Stomach smooth muscle (tissue), 2 donors: ENCODE data around the gene HSPA2.
"Not testable (repeated sequence)": the region's sequence is repeated elsewhere in the genome, so short reads cannot be mapped to it uniquely, and the experiment has no call there.

ENCODE experiments used
- H3K27ac ChIP-seq: one replicate; pipeline ENCODE4 v1.7.0; 2013; ENCODE audit warnings: mild to moderate bottlenecking, low read length, inconsistent platforms
- H3K27me3 ChIP-seq, 2 donors: one replicate each; pipeline ENCODE4 v1.7.0; 2013; ENCODE audit warnings: low read length in 2 of 2; ENCODE audit not compliant: insufficient read depth in 2 of 2, control insufficient read depth in 1 of 2
- H3K36me3 ChIP-seq, 2 donors: one replicate each; pipeline ENCODE4 v1.7.0; 2013; ENCODE audit warnings: low read length in 2 of 2; ENCODE audit not compliant: control insufficient read depth in 2 of 2, insufficient read depth in 2 of 2
- H3K4me1 ChIP-seq: one replicate; pipeline ENCODE4 v1.7.0; 2013; ENCODE audit warnings: low read length; ENCODE audit not compliant: control insufficient read depth, insufficient read depth
- H3K4me3 ChIP-seq, 2 donors: one replicate each; pipeline ENCODE4 v1.7.0; 2013; ENCODE audit warnings: low read length in 2 of 2
- H3K9ac ChIP-seq, 2 donors: one replicate each; pipeline ENCODE4 v1.7.0; 2013; ENCODE audit warnings: low read length in 2 of 2, mild to moderate bottlenecking in 1 of 2
- H3K9me3 ChIP-seq, 2 donors: one replicate each; pipeline ENCODE4 v1.7.0; 2013; ENCODE audit warnings: low read length in 2 of 2; ENCODE audit not compliant: control insufficient read depth in 2 of 2
- donor health status: healthy.
- donor health status: Pancreatic carcinoma.

HSPA2 gene

GRCh38 chr14:64517667-64518066 is 22.9 kb upstream of the HSPA2 start:
- H3K4me1 ChIP-seq, H3K9me3 ChIP-seq, H3K4me3 ChIP-seq, H3K27me3 ChIP-seq, H3K27ac ChIP-seq, H3K9ac ChIP-seq: not testable (repeated sequence)
- H3K36me3 ChIP-seq, result peaks cover 2 to 10% of the 10 kb centered on the region in 2 donors

GRCh38 chr14:64518229-64518628 is 22.3 kb upstream of the HSPA2 start:
- Histone ChIP-seq H3K9ac (no peak overlapping the region), H3K4me1 (no peaks in the 10 kb centered on the region), H3K4me3 (no peak overlapping the region), H3K27me3 (no peaks in the 10 kb centered on the region), H3K27ac (no peak overlapping the region), H3K36me3 (peaks cover 7 to 16% of the 10 kb centered on the region in 2 donors), H3K9me3 (no peaks in the 10 kb centered on the region)

DNA sequence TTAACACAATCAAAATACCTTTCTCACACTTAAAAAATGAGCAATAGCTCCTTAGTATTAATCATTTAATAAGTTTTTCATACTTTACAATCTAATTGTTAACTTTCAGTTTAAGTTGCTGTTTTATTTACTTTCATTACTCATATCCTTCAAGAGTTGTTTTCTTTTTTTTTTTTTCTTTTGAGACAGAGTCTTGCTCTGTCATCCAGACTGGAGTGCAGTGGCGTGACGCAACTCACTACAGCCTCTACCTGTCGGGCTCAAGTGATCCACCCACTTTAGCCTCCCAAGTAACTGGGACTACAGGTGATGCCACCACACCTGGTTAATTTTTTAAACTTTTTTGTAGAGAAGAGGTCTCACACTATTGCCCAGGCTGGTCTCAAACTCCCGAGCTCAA is 19.8 kb upstream of the HSPA2 start:
- no peaks in the 10 kb centered on the region for H3K9me3 ChIP-seq
- no peaks in the 10 kb centered on the region for H3K27me3 ChIP-seq
- H3K36me3 ChIP-seq, result peaks cover 9 to 18% of the 10 kb centered on the region in 2 donors
- no peak overlapping the region for H3K27ac ChIP-seq
- no peak overlapping the region for H3K9ac ChIP-seq
- no peak overlapping the region for H3K4me3 ChIP-seq
- no peaks in the 10 kb centered on the region for H3K4me1 ChIP-seq

GRCh38 chr14:64522591-64523355 is 17.8 kb upstream of the HSPA2 start:
- H3K36me3 ChIP-seq, result peaks cover 9 to 18% of the 10 kb centered on the region in 2 donors
- H3K27ac ChIP-seq, result no peak overlapping the region
- H3K9me3 ChIP-seq, result no peaks in the 10 kb centered on the region
- no peaks in the 10 kb centered on the region for H3K27me3 ChIP-seq
- no peaks in the 10 kb centered on the region for H3K4me1 ChIP-seq
- no peak overlapping the region for H3K9ac ChIP-seq
- no peak overlapping the region for H3K4me3 ChIP-seq

- H3K27ac ChIP-seq, result no peak overlapping the region
- H3K4me3 ChIP-seq, result no peak overlapping the region
- peaks cover 9 to 18% of the 10 kb centered on the region in 2 donors for H3K36me3 ChIP-seq
- no peaks in the 10 kb centered on the region for H3K9me3 ChIP-seq
- no peak overlapping the region for H3K9ac ChIP-seq
- no peaks in the 10 kb centered on the region for H3K27me3 ChIP-seq
- no peaks in the 10 kb centered on the region for H3K4me1 ChIP-seq
Observed at GRCh38 chr14:64525354-64525753, 15.2 kb upstream of the HSPA2 start.

DNA sequence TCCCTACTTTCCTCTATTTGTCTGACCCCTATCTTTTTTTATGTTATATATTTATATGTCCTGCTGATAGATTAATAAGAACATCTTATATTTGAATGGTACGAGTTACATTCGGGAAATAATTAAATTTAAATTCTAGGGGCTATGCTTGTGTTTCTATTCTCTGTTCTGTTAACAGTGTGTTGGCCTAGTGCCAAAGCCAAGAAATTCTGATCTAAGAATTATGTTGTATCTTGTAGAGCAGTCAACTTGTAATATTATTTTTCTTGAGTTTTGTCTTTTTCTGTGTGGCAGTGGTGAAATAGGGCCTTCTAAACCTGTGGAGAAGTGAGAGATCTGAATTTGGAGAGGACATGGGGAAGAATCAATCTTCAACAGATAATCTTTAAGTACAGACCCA is 9.0 kb upstream of the HSPA2 start:
- Histone ChIP-seq H3K4me1 (no peaks in the 10 kb centered on the region), H3K27ac (no peak overlapping the region), H3K9ac (no peak overlapping the region), H3K27me3 (no peaks in the 10 kb centered on the region), H3K9me3 (no peaks in the 10 kb centered on the region), H3K36me3 (no peaks in the 10 kb centered on the region), H3K4me3 (no peak overlapping the region)

- Histone ChIP-seq H3K4me3 (no peak overlapping the region), H3K9me3 (no peaks in the 10 kb centered on the region), H3K27me3 (no peaks in the 10 kb centered on the region), H3K36me3 (no peaks in the 10 kb centered on the region), H3K4me1 (peaks cover 16% of the 10 kb centered on the region), H3K27ac (no peak overlapping the region), H3K9ac (no peak overlapping the region)
Observed at GRCh38 chr14:64536488-64537245, 3.9 kb upstream of the HSPA2 start.

- Histone ChIP-seq H3K9ac (peak overlapping the region in 1 of 2 donors; percentile 53), H3K4me1 (peaks cover 18% of the 10 kb centered on the region), H3K4me3 (peak overlapping the region; percentile 81), H3K36me3 (no peaks in the 10 kb centered on the region), H3K27ac (no peak overlapping the region), H3K27me3 (no peaks in the 10 kb centered on the region), H3K9me3 (no peaks in the 10 kb centered on the region)
Observed at GRCh38 chr14:64541261-64541971, 875 bp downstream of the HSPA2 start.

DNA sequence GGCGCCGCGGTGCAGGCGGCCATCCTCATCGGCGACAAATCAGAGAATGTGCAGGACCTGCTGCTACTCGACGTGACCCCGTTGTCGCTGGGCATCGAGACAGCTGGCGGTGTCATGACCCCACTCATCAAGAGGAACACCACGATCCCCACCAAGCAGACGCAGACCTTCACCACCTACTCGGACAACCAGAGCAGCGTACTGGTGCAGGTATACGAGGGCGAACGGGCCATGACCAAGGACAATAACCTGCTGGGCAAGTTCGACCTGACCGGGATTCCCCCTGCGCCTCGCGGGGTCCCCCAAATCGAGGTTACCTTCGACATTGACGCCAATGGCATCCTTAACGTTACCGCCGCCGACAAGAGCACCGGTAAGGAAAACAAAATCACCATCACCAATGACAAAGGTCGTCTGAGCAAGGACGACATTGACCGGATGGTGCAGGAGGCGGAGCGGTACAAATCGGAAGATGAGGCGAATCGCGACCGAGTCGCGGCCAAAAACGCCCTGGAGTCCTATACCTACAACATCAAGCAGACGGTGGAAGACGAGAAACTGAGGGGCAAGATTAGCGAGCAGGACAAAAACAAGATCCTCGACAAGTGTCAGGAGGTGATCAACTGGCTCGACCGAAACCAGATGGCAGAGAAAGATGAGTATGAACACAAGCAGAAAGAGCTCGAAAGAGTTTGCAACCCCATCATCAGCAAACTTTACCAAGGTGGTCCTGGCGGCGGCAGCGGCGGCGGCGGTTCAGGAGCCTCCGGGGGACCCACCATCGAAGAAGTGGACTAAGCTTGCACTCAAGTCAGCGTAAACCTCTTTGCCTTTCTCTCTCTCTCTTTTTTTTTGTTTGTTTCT is 1.7 kb downstream of the HSPA2 start:
- Histone ChIP-seq H3K27ac (no peak overlapping the region), H3K9ac (peak overlapping the region in 1 of 2 donors; percentile 53), H3K4me1 (peaks cover 18% of the 10 kb centered on the region), H3K4me3 (peak overlapping the region; percentile 81), H3K27me3 (no peaks in the 10 kb centered on the region), H3K9me3 (no peaks in the 10 kb centered on the region), H3K36me3 (no peaks in the 10 kb centered on the region)

- Histone ChIP-seq H3K27ac (no peak overlapping the region), H3K27me3 (no peaks in the 10 kb centered on the region), H3K4me1 (peaks cover 18% of the 10 kb centered on the region), H3K9me3 (no peaks in the 10 kb centered on the region), H3K36me3 (no peaks in the 10 kb centered on the region), H3K4me3 (peak overlapping the region; percentile 81), H3K9ac (no peak overlapping the region)
Observed at GRCh38 chr14:64542836-64543201, 2.3 kb downstream of the HSPA2 start.
